Heart left ventricle (tissue), 13 donors: ENCODE measurements around the gene N4BP3.

Source experiments
- POLR2A ChIP-seq, 2 donors: fragments of 450-650 bp; IDR thresholded peaks; one replicate each; pipeline ENCODE4 v1.6.1; 2017; ENCODE audit warnings: antibody characterized with exemption in 2 of 2, mild to moderate bottlenecking in 2 of 2, moderate library complexity in 2 of 2
- TF ChIP-seq, protein P1 (sequence below), 12 donors: fragments of 200-600 bp; sonication (generic) in 4 of 12; IDR thresholded peaks; one replicate each; pipeline versions ENCODE4 v1.5.0 to v1.8.0; 2018 to 2022; ENCODE audit warnings: antibody characterized with exemption in 12 of 12, mild to moderate bottlenecking in 5 of 12
- donor health status: ischemic (EF 13 %, LVEDD 7.1; RV severe dilation, severe dysfunction).
- donor health status: DM: no; HTN: yes; CAD: no.
- donor health status: DM: no; HTN: no; CAD: no.
- donor health status: ischemic (EF 25% LVEDD 6.9; RV normal size, moderate dysfunction).
- donor health status: ischemic (EF 25% LVEDD 5.7; RV mildly dilated, moderate dysfunction).
- donor health status: ischemic (EF 35%, LVEDD 5.7; RV mildly dilated, moderate dysfunction).
- donor health status: nonischemic (EF 11% LVEDD 7.7; RV severe dilation, severe dysfunction).
- donor health status: DM: yes; HTN: yes; CAD: no.
- donor health status: PGD.
- donor health status: ischemic (EF 29% LVEDD 5.4; RV normal size, mild dysfunction).
- donor health status: nonischemic (EF 23%, LVEDD 6.1; RV moderate dilation, normal function).

DNA sequence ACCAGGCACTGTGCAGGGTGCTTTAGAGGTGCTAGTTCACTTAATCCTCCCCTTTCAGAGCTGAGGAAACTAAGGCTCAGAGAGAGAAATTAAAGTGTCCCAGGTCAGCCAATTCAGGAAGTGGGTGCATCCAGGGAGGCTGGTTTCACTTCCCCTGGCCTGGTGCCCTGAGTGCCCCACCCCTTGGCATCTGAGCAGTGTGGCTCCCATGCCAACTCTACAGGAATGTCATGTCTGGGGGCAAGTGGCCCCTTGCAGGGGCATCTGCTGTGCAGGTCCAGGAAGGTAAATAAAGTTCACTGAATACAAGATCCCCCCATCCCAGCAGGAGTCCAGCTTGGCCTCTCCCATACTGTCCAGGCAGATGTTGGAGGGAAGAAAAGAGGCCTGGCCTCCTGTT lies 4.4 kb upstream of the N4BP3 start:
- TF ChIP-seq, protein P1, sequence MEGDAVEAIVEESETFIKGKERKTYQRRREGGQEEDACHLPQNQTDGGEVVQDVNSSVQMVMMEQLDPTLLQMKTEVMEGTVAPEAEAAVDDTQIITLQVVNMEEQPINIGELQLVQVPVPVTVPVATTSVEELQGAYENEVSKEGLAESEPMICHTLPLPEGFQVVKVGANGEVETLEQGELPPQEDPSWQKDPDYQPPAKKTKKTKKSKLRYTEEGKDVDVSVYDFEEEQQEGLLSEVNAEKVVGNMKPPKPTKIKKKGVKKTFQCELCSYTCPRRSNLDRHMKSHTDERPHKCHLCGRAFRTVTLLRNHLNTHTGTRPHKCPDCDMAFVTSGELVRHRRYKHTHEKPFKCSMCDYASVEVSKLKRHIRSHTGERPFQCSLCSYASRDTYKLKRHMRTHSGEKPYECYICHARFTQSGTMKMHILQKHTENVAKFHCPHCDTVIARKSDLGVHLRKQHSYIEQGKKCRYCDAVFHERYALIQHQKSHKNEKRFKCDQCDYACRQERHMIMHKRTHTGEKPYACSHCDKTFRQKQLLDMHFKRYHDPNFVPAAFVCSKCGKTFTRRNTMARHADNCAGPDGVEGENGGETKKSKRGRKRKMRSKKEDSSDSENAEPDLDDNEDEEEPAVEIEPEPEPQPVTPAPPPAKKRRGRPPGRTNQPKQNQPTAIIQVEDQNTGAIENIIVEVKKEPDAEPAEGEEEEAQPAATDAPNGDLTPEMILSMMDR (IDR thresholded peaks at IDR 0.05): no peak
- TF ChIP-seq POLR2A (IDR thresholded peaks at IDR 0.05): no peak
